ENCODE measurements around the gene ATP7A. TPM values are rescaled to one million over a fixed set of nuclear protein-coding genes. Genes with fewer than 3 reads are reported as not detected.

ATP7A gene
- total RNA-seq, 1 experiment from 2014 or later, result 3.8 TPM

DNA sequence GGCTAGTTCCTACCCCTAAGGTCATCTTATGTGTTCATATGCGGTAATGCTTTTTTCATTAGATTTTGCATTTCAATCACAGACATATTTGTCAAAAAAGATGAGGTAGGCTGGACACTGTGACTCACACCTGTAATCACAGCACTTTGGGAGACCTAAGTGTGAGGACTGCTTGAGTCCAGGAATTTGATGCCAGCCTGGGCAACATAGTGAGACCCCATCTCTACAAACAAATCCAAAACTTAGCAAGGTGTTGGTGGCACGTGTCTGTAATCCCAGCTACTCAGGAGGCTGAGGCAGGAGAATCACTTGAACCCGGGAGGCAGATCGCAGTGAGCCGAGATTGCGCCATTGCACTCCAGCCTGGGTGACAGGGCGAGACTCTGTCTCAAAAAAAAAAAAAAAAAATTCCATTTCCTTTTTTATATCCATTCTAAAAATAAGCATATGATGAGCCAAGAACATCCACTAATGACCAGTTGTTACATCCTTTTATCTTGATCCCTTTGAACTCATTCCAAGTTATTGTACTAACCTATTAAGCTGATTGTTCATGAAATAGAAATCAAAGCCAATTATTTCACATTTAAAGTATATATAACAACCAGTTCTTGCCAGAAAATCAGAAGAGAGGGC, 35.5 kb downstream of the ATP7A start:
- TF ChIP-seq, protein P1, sequence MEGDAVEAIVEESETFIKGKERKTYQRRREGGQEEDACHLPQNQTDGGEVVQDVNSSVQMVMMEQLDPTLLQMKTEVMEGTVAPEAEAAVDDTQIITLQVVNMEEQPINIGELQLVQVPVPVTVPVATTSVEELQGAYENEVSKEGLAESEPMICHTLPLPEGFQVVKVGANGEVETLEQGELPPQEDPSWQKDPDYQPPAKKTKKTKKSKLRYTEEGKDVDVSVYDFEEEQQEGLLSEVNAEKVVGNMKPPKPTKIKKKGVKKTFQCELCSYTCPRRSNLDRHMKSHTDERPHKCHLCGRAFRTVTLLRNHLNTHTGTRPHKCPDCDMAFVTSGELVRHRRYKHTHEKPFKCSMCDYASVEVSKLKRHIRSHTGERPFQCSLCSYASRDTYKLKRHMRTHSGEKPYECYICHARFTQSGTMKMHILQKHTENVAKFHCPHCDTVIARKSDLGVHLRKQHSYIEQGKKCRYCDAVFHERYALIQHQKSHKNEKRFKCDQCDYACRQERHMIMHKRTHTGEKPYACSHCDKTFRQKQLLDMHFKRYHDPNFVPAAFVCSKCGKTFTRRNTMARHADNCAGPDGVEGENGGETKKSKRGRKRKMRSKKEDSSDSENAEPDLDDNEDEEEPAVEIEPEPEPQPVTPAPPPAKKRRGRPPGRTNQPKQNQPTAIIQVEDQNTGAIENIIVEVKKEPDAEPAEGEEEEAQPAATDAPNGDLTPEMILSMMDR (IDR thresholded peaks at IDR 0.05; ENCODE audit: unreplicated experiment), result no peak
- Mint-ChIP-seq H3K4me1 (ENCODE audit: insufficient read depth, unreplicated experiment) (no peaks in the 10 kb centered on the region), H3K27ac (ENCODE audit: low read depth, unreplicated experiment) (no peak overlapping the region), H3K9me3 (ENCODE audit: unreplicated experiment) (peaks cover 7% of the 10 kb centered on the region), H3K36me3 (ENCODE audit: insufficient read depth, unreplicated experiment) (no peaks in the 10 kb centered on the region), H3K27me3 (ENCODE audit: insufficient read depth, unreplicated experiment) (no peaks in the 10 kb centered on the region), H3K4me3 (ENCODE audit: unreplicated experiment) (no peak overlapping the region)
- ChIA-PET CTCF (interaction anchor here (0.6 kb wide), 1 partner anchor 174 kb away, joined by 5 read pairs; no protein-coding TSS in a partner anchor), POLR2A (interaction anchor here (0.6 kb wide), 1 partner anchor 51 kb away, joined by 4 read pairs; the partner anchor contains the start of gene MAGT1)
- intact Hi-C loops (cut with micrococcal nuclease), result no loop called here
- no peak for DNase-seq (ENCODE audit: unreplicated experiment)
- BruUV-seq (replicated peaks), result no TSS peak

DNA sequence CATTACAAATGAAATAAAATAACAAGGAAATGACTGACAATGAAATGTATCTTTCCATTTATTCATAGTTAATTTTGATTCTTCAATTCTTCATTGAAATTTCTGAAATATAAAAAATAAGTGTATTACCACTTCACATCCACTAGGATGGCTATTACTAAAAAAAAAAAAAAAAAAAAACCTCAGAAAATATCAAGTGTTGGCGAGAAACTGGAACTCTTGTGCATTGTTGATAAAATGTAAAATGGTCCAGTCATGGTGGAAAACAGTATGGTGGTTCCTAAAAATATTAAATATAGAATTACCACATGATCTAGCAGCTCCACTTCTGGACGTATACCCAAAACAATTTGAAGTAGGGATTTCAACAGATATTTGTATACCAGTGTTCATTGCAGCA, 36.1 kb downstream of the ATP7A start:
- intact Hi-C loops (cut with micrococcal nuclease), result no loop called here
- DNase-seq (ENCODE audit: unreplicated experiment), result no peak
- ChIA-PET POLR2A (interaction anchor here (0.6 kb wide), 1 partner anchor 51 kb away, joined by 4 read pairs; the partner anchor contains the start of gene MAGT1), CTCF (interaction anchor here (0.6 kb wide), 2 partner anchors 174 to 354 kb away, joined by 3 to 5 read pairs; no protein-coding TSS in a partner anchor)
- TF ChIP-seq, protein P1 (IDR thresholded peaks at IDR 0.05; ENCODE audit: unreplicated experiment), result no peak
- no TSS peak for BruUV-seq (replicated peaks)
- Mint-ChIP-seq H3K4me3 (ENCODE audit: unreplicated experiment) (no peak overlapping the region), H3K4me1 (ENCODE audit: insufficient read depth, unreplicated experiment) (no peaks in the 10 kb centered on the region), H3K27ac (ENCODE audit: low read depth, unreplicated experiment) (no peak overlapping the region), H3K27me3 (ENCODE audit: insufficient read depth, unreplicated experiment) (no peaks in the 10 kb centered on the region), H3K36me3 (ENCODE audit: insufficient read depth, unreplicated experiment) (no peaks in the 10 kb centered on the region), H3K9me3 (ENCODE audit: unreplicated experiment) (peaks cover 7% of the 10 kb centered on the region)

DNA sequence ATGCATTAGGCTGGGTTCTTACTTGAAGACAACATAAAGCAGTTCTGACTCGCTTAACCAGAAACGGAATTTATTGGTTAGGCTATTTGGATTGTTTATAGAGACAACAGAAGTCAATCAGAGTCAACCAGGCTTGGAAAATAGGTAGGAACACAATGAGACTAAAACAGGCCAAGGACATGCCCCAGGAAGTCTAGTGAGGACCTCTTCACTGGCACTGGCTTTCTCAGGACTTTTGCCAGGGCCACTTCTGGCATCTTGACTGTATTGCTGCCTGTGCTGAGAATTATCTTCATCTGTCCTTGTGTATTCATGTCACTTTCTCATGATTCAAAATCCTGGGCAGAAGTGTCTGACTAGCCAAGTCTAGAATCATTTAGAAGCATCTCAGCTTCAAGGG, 39.3 kb downstream of the ATP7A start:
- ChIA-PET POLR2A (no interaction called here), CTCF (interaction anchor here (0.6 to 1.0 kb wide), 3 partner anchors 25 to 76 kb away, joined by 3 read pairs; no protein-coding TSS in a partner anchor)
- TF ChIP-seq, protein P1 (IDR thresholded peaks at IDR 0.05; ENCODE audit: unreplicated experiment), result no peak
- H3K27ac Mint-ChIP-seq (ENCODE audit: low read depth, unreplicated experiment), result no peak overlapping the region
- no peak overlapping the region for H3K4me3 Mint-ChIP-seq (ENCODE audit: unreplicated experiment)
- H3K9me3 Mint-ChIP-seq (ENCODE audit: unreplicated experiment), result peaks cover 7% of the 10 kb centered on the region
- no peaks in the 10 kb centered on the region for H3K4me1 Mint-ChIP-seq (ENCODE audit: insufficient read depth, unreplicated experiment)
- no TSS peak for BruUV-seq (replicated peaks)
- H3K36me3 Mint-ChIP-seq (ENCODE audit: insufficient read depth, unreplicated experiment), result no peaks in the 10 kb centered on the region
- no peaks in the 10 kb centered on the region for H3K27me3 Mint-ChIP-seq (ENCODE audit: insufficient read depth, unreplicated experiment)
- intact Hi-C loops (cut with micrococcal nuclease), result no loop called here
- no peak for DNase-seq (ENCODE audit: unreplicated experiment)

DNA sequence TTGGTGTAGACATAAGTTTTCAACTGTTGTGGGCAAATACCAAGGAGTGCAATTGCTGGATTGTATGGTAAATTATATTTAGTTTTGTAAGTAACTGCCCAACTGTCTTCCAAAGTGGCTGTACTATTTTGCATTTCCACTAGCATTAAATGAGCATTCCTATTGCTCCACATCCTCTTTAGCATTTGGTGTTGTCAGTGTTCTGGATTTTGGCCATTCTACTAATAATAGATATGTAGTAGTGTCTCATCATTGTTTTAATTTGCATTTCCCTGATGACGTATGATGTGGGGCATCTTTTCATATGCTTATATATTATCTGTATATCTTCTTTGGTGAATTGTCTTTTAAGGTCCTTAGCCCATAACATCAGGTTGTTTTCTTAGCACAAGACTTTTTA, 41.7 kb downstream of the ATP7A start:
- POLR2A ChIA-PET, result no interaction called here
- intact Hi-C loops (cut with micrococcal nuclease), result no loop called here
- Mint-ChIP-seq H3K27me3 (ENCODE audit: insufficient read depth, unreplicated experiment) (no peaks in the 10 kb centered on the region), H3K4me3 (ENCODE audit: unreplicated experiment) (no peak overlapping the region), H3K9me3 (ENCODE audit: unreplicated experiment) (peaks cover 2% of the 10 kb centered on the region), H3K36me3 (ENCODE audit: insufficient read depth, unreplicated experiment) (no peaks in the 10 kb centered on the region), H3K27ac (ENCODE audit: low read depth, unreplicated experiment) (no peak overlapping the region), H3K4me1 (ENCODE audit: insufficient read depth, unreplicated experiment) (no peaks in the 10 kb centered on the region)
- CTCF ChIA-PET, result no interaction called here
- no TSS peak for BruUV-seq (replicated peaks)
- TF ChIP-seq, protein P1 (IDR thresholded peaks at IDR 0.05; ENCODE audit: unreplicated experiment), result no peak
- DNase-seq (ENCODE audit: unreplicated experiment), result no peak
